Stimulated activated naive CD8-positive, alpha-beta T cell treated with anti-CD3 and anti-CD28 coated beads, Interleukin-15, Interleukin-2, amounts not matched to agents 100 ng/mL and 50 ng/mL, for 24 hours (primary cell): Measurements from ENCODE around the gene KIF2C.
"Not testable (repeated sequence)": the region's sequence is repeated elsewhere in the genome, so short reads cannot be mapped to it uniquely, and the experiment has no call there.

ENCODE experiments used
- H3K27ac Mint-ChIP-seq: one replicate; pipeline ENCODE4 v1.8.0; 2021; ENCODE audit warnings: mild to moderate bottlenecking, mixed read lengths
- H3K27me3 Mint-ChIP-seq: one replicate; pipeline ENCODE4 v1.8.0; 2021; ENCODE audit warnings: mixed read lengths
- H3K36me3 Mint-ChIP-seq: one replicate; pipeline ENCODE4 v1.8.0; 2021; ENCODE audit warnings: low read depth, mixed read lengths
- H3K4me1 Mint-ChIP-seq: one replicate; pipeline ENCODE4 v1.8.0; 2021; ENCODE audit warnings: low read depth, mixed read lengths
- H3K4me3 Mint-ChIP-seq: one replicate; pipeline ENCODE4 v1.8.0; 2021; ENCODE audit warnings: mild to moderate bottlenecking, mixed read lengths
- H3K9me3 Mint-ChIP-seq: one replicate; pipeline ENCODE4 v1.8.0; 2021; ENCODE audit warnings: mixed read lengths

KIF2C gene

GRCh38 chr1:44724955-44725698 is 14.5 kb upstream of the KIF2C start:
- peak overlapping the region; percentile 88 for H3K27ac Mint-ChIP-seq
- peaks cover 8% of the 10 kb centered on the region for H3K36me3 Mint-ChIP-seq
- H3K4me3 Mint-ChIP-seq: peak overlapping the region; percentile 79
- no peaks in the 10 kb centered on the region for H3K9me3 Mint-ChIP-seq
- no peaks in the 10 kb centered on the region for H3K27me3 Mint-ChIP-seq
- H3K4me1 Mint-ChIP-seq: peaks cover 73% of the 10 kb centered on the region

- Mint-ChIP-seq H3K4me3 (peak within 1 kb of the TSS; percentile 58), H3K4me1 (peaks cover 45% of the 10 kb centered on the region), H3K27ac (peak within 1 kb of the TSS; percentile 100), H3K27me3 (no peaks in the 10 kb centered on the region), H3K9me3 (no peaks in the 10 kb centered on the region), H3K36me3 (no peaks in the 10 kb centered on the region)
Measured at GRCh38 chr1:44730741-44731512, 8.7 kb upstream of the KIF2C start, which contains the start of gene RNU5D-1. Gene RNU5D-1, minus strand, starts transcription at chr1:44731170.

GRCh38 chr1:44733365-44733764 is 6.3 kb upstream of the KIF2C start:
- H3K27ac Mint-ChIP-seq: no peak overlapping the region
- H3K9me3 Mint-ChIP-seq: no peaks in the 10 kb centered on the region
- no peaks in the 10 kb centered on the region for H3K27me3 Mint-ChIP-seq
- no peak overlapping the region for H3K4me3 Mint-ChIP-seq
- H3K36me3 Mint-ChIP-seq: no peaks in the 10 kb centered on the region
- peaks cover 27% of the 10 kb centered on the region for H3K4me1 Mint-ChIP-seq

GRCh38 chr1:44733784-44734183 is 5.9 kb upstream of the KIF2C start:
- H3K9me3 Mint-ChIP-seq: no peaks in the 10 kb centered on the region
- no peak overlapping the region for H3K4me3 Mint-ChIP-seq
- peaks cover 27% of the 10 kb centered on the region for H3K4me1 Mint-ChIP-seq
- no peaks in the 10 kb centered on the region for H3K27me3 Mint-ChIP-seq
- no peaks in the 10 kb centered on the region for H3K36me3 Mint-ChIP-seq
- H3K27ac Mint-ChIP-seq: no peak overlapping the region

GRCh38 chr1:44735992-44736391 is 3.6 kb upstream of the KIF2C start:
- Mint-ChIP-seq H3K27me3 (no peaks in the 10 kb centered on the region), H3K4me1 (peaks cover 23% of the 10 kb centered on the region), H3K27ac (no peak overlapping the region), H3K4me3 (no peak overlapping the region), H3K9me3 (no peaks in the 10 kb centered on the region), H3K36me3 (peaks cover 7% of the 10 kb centered on the region)

GRCh38 chr1:44738953-44739306 is 707 bp upstream of the KIF2C start:
- H3K9me3 Mint-ChIP-seq: not testable (repeated sequence)
- peak overlapping the region; percentile 93 for H3K27ac Mint-ChIP-seq

GRCh38 chr1:44740179-44740617 is 561 bp downstream of the KIF2C start:
- peak overlapping the region; percentile 93 for H3K27ac Mint-ChIP-seq

More at GRCh38 chr1:44738953-44739306, 707 bp upstream of the KIF2C start:
- not testable (repeated sequence) for H3K27me3 Mint-ChIP-seq
- peaks cover 24% of the 10 kb centered on the region for H3K4me1 Mint-ChIP-seq
- peak overlapping the region; percentile 98 for H3K4me3 Mint-ChIP-seq
- peaks cover 26% of the 10 kb centered on the region for H3K36me3 Mint-ChIP-seq

GRCh38 chr1:44743211-44743610 is 3.6 kb downstream of the KIF2C start:
- Mint-ChIP-seq H3K27me3 (no peaks in the 10 kb centered on the region), H3K36me3 (peaks cover 53% of the 10 kb centered on the region), H3K27ac (peak overlapping the region; percentile 75), H3K9me3 (no peaks in the 10 kb centered on the region), H3K4me1 (peaks cover 24% of the 10 kb centered on the region), H3K4me3 (peak overlapping the region; percentile 57)

More at GRCh38 chr1:44740179-44740617, 561 bp downstream of the KIF2C start:
- Mint-ChIP-seq H3K27me3 (no peaks in the 10 kb centered on the region), H3K4me3 (peak overlapping the region; percentile 98), H3K9me3 (no peaks in the 10 kb centered on the region), H3K4me1 (peaks cover 24% of the 10 kb centered on the region), H3K36me3 (peaks cover 35% of the 10 kb centered on the region)

- Mint-ChIP-seq H3K27ac (no peak overlapping the region), H3K27me3 (no peaks in the 10 kb centered on the region), H3K36me3 (peaks cover 57% of the 10 kb centered on the region), H3K9me3 (no peaks in the 10 kb centered on the region), H3K4me3 (no peak overlapping the region), H3K4me1 (peaks cover 7% of the 10 kb centered on the region)
Measured at GRCh38 chr1:44747878-44748277, 8.2 kb downstream of the KIF2C start.

- Mint-ChIP-seq H3K4me3 (no peak overlapping the region), H3K4me1 (peaks cover 13% of the 10 kb centered on the region), H3K9me3 (no peaks in the 10 kb centered on the region), H3K27me3 (no peaks in the 10 kb centered on the region), H3K27ac (no peak overlapping the region), H3K36me3 (peaks cover 75% of the 10 kb centered on the region)
Measured at GRCh38 chr1:44757420-44757819, 17.8 kb downstream of the KIF2C start.

GRCh38 chr1:44759077-44759476 is 19.4 kb downstream of the KIF2C start:
- H3K36me3 Mint-ChIP-seq: peaks cover 74% of the 10 kb centered on the region
- H3K4me3 Mint-ChIP-seq: no peak overlapping the region
- no peaks in the 10 kb centered on the region for H3K9me3 Mint-ChIP-seq
- peaks cover 5% of the 10 kb centered on the region for H3K4me1 Mint-ChIP-seq
- H3K27me3 Mint-ChIP-seq: no peaks in the 10 kb centered on the region
- no peak overlapping the region for H3K27ac Mint-ChIP-seq

GRCh38 chr1:44760876-44761275 is 21.2 kb downstream of the KIF2C start:
- peaks cover 62% of the 10 kb centered on the region for H3K36me3 Mint-ChIP-seq
- H3K9me3 Mint-ChIP-seq: no peaks in the 10 kb centered on the region
- H3K27me3 Mint-ChIP-seq: no peaks in the 10 kb centered on the region
- H3K27ac Mint-ChIP-seq: no peak overlapping the region
- no peak overlapping the region for H3K4me3 Mint-ChIP-seq
- peaks cover 5% of the 10 kb centered on the region for H3K4me1 Mint-ChIP-seq

GRCh38 chr1:44766421-44766820 is 26.8 kb downstream of the KIF2C start:
- not testable (repeated sequence) for H3K4me1 Mint-ChIP-seq, H3K9me3 Mint-ChIP-seq, H3K4me3 Mint-ChIP-seq, H3K27me3 Mint-ChIP-seq, H3K27ac Mint-ChIP-seq
- H3K36me3 Mint-ChIP-seq: peaks cover 39% of the 10 kb centered on the region

- H3K4me3 Mint-ChIP-seq: peak within 1 kb of the TSS; percentile 97
- H3K27me3 Mint-ChIP-seq: no peaks in the 10 kb centered on the region
- no peaks in the 10 kb centered on the region for H3K9me3 Mint-ChIP-seq
- peak within 1 kb of the TSS; percentile 98 for H3K27ac Mint-ChIP-seq
- H3K36me3 Mint-ChIP-seq: peaks cover 56% of the 10 kb centered on the region
- H3K4me1 Mint-ChIP-seq: peaks cover 45% of the 10 kb centered on the region
Measured at GRCh38 chr1:44775078-44775929, 35.7 kb downstream of the KIF2C start, which contains the start of gene RPS8. Gene RPS8, plus strand, starts transcription at chr1:44775540. Its CDS starts 57 bp downstream, at chr1:44775597.
